RWPE2 (cell line): ENCODE results near the gene ARHGAP19.

ENCODE experiments used
- ATAC-seq: fragments of 200-7000 bp; cut with Tn5 transposase; 3 replicates; pipeline ENCODE4 v1.9.1; 2021; ENCODE audit warnings: low read depth
- DNase-seq: peaks from one replicate; pipeline ENCODE4 v3.0.0-alpha.2; 2020; ENCODE audit warnings: low spot score
- H3K27ac ChIP-seq: fragments of 450-650 bp; 2 replicates; pipeline ENCODE4 v1.5.1; 2017; ENCODE audit warnings: mild to moderate bottlenecking; ENCODE audit not compliant: poor library complexity, severe bottlenecking
- H3K27me3 ChIP-seq: fragments of 250-450 bp; sonication (Bioruptor Pico); 2 replicates; pipeline ENCODE4 v1.5.1; 2021; ENCODE audit warnings: mild to moderate bottlenecking, moderate library complexity; ENCODE audit not compliant: insufficient read depth, poor library complexity, severe bottlenecking
- H3K36me3 ChIP-seq: fragments of 250-450 bp; sonication (Bioruptor Pico); 2 replicates; pipeline ENCODE4 v1.5.1; 2020; ENCODE audit warnings: low read depth, mild to moderate bottlenecking, moderate library complexity
- H3K4me1 ChIP-seq: fragments of 250-450 bp; sonication (Bioruptor Pico); 2 replicates; pipeline ENCODE4 v1.5.1; 2021; ENCODE audit warnings: mild to moderate bottlenecking, moderate library complexity; ENCODE audit not compliant: insufficient read depth, poor library complexity, severe bottlenecking
- H3K4me3 ChIP-seq: fragments of 250-450 bp; sonication (Bioruptor Pico); 2 replicates; pipeline ENCODE4 v1.5.1; 2021; ENCODE audit warnings: mild to moderate bottlenecking, moderate library complexity; ENCODE audit not compliant: severe bottlenecking
- H3K9me3 ChIP-seq: fragments of 250-450 bp; sonication (Bioruptor Pico); 2 replicates; pipeline ENCODE4 v1.5.1; 2021; ENCODE audit warnings: mild to moderate bottlenecking, moderate library complexity; ENCODE audit not compliant: severe bottlenecking
- CTCF ChIP-seq: fragments of 450-650 bp; IDR thresholded peaks from one replicate; pipeline ENCODE4 v1.5.1; 2017; ENCODE audit warnings: mild to moderate bottlenecking, moderate library complexity; ENCODE audit not compliant: poor library complexity, severe bottlenecking

The ARHGAP19 gene

GRCh38 chr10:97203220-97203619 is 89.2 kb downstream of the ARHGAP19 start:
- no peaks in the 10 kb centered on the region for H3K27me3 ChIP-seq
- no peak for TF ChIP-seq CTCF
- no peaks in the 10 kb centered on the region for H3K9me3 ChIP-seq
- DNase-seq (no peak), ATAC-seq (no peak)
- no peak overlapping the region for H3K4me3 ChIP-seq
- H3K4me1 ChIP-seq: no peaks in the 10 kb centered on the region
- no peak overlapping the region for H3K27ac ChIP-seq
- no peaks in the 10 kb centered on the region for H3K36me3 ChIP-seq

GRCh38 chr10:97200616-97201015 is 91.8 kb downstream of the ARHGAP19 start:
- no peaks in the 10 kb centered on the region for H3K4me1 ChIP-seq

GRCh38 chr10:97199152-97199551 is 93.3 kb downstream of the ARHGAP19 start:
- H3K4me1 ChIP-seq: no peaks in the 10 kb centered on the region
- H3K27me3 ChIP-seq: peaks cover 8% of the 10 kb centered on the region
- no peaks in the 10 kb centered on the region for H3K36me3 ChIP-seq
- no peak for ATAC-seq
- no peak overlapping the region for H3K4me3 ChIP-seq
- TF ChIP-seq CTCF: no peak
- no peaks in the 10 kb centered on the region for H3K9me3 ChIP-seq
- H3K27ac ChIP-seq: no peak overlapping the region
- DNase-seq: no peak

More at GRCh38 chr10:97200616-97201015, 91.8 kb downstream of the ARHGAP19 start:
- Histone ChIP-seq H3K27ac (no peak overlapping the region), H3K27me3 (peaks cover 3% of the 10 kb centered on the region), H3K9me3 (no peaks in the 10 kb centered on the region), H3K4me3 (no peak overlapping the region), H3K36me3 (no peaks in the 10 kb centered on the region)
- TF ChIP-seq CTCF: no peak
- ATAC-seq: no peak
- DNase-seq: no peak

- Histone ChIP-seq H3K36me3 (no peaks in the 10 kb centered on the region), H3K27ac (no peak overlapping the region), H3K4me1 (no peaks in the 10 kb centered on the region), H3K4me3 (no peak overlapping the region), H3K27me3 (peaks cover 8% of the 10 kb centered on the region), H3K9me3 (no peaks in the 10 kb centered on the region)
- no peak for TF ChIP-seq CTCF
- DNase-seq: no peak
- ATAC-seq: no peak
These were observed 95.4 kb downstream of the ARHGAP19 start for GRCh38 chr10:97197030-97197500.

- DNase-seq: no peak
- no peaks in the 10 kb centered on the region for H3K9me3 ChIP-seq
- H3K36me3 ChIP-seq: no peaks in the 10 kb centered on the region
- peak; percentile 70 for ATAC-seq
- TF ChIP-seq CTCF: peak; percentile 81
- no peaks in the 10 kb centered on the region for H3K4me1 ChIP-seq
- H3K4me3 ChIP-seq: peak overlapping the region; percentile 33
- no peak overlapping the region for H3K27ac ChIP-seq
- H3K27me3 ChIP-seq: peaks cover 8% of the 10 kb centered on the region
These were observed 96.0 kb downstream of the ARHGAP19 start for GRCh38 chr10:97196223-97197029.
